GM19025 (cell line): ENCODE results near the gene RMND5B.
"Not testable (repeated sequence)": the region's sequence is repeated elsewhere in the genome, so short reads cannot be mapped to it uniquely, and the experiment has no call there.

Experiments used
- ATAC-seq: cut with Tn5 transposase; IDR thresholded peaks from one replicate; pipeline ENCODE4 v1.9.1; 2021; ENCODE audit warnings: mild to moderate bottlenecking, low read depth, moderate library complexity; ENCODE audit not compliant: unreplicated experiment

The RMND5B gene

DNA sequence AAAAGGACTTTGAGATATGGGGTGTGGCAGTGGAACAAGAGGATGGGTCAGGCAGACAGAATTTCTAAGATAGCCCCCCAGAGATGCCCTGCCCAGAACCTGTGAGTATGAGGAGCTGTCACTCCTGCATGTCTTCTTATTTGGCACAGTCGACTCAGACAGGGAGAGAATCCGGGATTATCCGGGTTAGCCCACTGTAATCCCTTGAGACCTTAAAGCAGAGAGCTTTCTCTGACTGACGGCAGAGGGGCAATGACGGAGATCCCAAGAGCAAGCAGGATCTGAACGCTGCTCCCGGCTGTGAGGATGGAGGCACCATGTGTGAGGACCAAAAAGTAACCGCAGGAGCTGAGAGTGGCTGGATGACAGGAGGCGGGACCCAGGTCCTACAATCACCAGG is 31.7 kb downstream of the RMND5B start:
- no peak for ATAC-seq

DNA sequence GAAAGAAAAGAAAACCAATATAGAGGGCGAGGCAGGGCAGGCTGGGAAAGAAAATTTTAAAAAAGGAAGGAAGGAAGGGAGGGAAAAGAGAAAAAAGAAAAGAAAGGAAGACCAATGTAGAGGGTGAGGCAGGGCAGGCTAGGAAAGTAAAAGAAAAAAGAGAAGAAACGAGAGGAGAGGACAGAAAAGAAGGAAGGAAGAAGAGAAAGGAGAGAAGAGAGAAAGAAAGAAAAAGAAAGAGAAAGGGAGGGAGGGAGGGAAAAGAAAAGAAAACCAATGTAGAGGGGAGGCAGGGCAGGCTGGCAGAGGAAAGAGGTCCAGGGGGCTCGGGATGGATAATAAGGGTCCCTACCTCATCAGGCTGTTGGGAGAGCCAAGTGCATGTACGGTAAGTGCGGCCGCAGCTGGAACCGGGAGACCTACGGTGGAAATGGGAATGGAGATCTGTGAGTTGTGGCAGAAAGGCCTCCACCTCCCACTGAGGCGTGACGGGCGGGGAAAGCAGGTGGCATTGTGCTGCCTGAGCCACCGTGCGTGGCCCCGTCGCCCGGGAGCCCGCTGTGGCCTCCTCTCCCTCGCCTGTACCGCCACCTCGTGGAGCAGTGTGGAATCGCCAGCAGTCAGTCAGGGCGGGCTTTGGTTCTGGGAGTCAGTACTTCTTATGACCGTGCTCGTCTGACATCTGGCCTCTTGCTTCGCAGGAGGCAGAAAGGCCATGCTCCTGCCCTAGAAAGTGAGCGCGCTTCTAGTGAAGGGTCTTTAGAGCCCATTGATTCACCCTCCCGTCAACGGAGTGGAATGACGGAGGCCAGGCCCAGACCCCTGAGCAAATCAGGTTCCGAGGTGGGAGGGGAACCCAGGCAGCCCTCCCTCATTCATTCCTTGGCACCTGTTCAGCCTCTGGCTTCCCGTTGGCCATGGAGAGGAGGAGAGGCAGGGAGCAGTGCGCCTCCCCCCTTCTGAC is 33.2 kb downstream of the RMND5B start:
- peak; percentile 90 for ATAC-seq

GRCh38 chr5:178165581-178165980 is 34.8 kb downstream of the RMND5B start:
- no peak for ATAC-seq

GRCh38 chr5:178170455-178170854 is 39.6 kb downstream of the RMND5B start:
- no peak for ATAC-seq

GRCh38 chr5:178174456-178174855 is 43.6 kb downstream of the RMND5B start:
- no peak for ATAC-seq

GRCh38 chr5:178176791-178177190 is 46.0 kb downstream of the RMND5B start:
- ATAC-seq = no peak

GRCh38 chr5:178177569-178177968 is 46.8 kb downstream of the RMND5B start:
- ATAC-seq = no peak

GRCh38 chr5:178180141-178180863 is 49.5 kb downstream of the RMND5B start:
- no peak for ATAC-seq

DNA sequence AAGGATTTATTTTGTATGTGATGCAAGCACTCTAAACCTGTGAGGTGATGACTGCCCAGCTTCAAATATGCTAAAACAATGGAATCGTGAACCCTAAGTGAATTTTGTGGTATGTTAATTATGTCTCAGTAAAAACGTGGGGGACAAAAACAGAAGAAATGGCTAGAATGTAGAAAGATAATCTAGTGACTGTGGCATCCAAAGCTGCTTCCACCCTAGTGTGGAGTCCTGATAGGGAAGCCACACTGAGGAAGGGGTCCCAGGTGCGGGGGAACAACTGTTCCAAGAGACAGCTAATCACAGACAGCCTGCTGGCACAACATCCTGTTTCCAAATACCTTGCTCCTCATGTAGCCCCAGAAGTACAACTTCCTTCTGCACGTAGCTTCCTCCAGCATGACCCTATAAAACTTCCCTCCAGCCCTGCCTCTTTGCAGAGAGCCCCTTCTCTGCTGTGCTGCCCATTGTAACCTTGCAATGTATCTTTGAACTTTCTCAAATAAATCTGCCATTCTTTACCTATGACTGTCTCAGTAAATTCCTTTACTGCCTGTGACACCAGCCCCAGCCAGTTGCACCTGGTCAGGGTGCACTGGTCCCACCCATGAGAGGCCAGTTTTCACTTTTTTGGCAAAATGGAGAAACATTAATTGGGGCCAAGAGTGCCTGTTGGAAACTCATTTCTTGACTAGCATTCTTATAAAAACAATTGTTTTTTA is 51.5 kb downstream of the RMND5B start:
- ATAC-seq = no peak

DNA sequence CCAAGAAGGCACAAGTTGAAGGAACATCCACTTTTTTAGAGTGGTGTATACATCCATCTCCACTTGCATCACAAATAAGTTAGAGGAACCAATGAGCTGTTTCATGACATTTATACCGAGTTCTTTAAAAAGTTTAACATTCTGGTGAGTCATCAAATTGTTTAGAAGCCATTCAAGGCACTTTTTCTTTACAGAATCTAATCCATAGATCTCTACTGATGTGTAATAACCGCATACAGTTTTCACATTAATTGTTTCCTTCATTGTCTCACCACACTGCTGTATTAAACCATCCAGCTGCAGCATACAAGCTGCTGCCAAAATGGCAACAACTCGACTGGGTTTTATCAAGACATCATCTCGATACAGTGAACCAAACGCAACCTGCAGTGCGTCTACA is 55.6 kb downstream of the RMND5B start:
- no peak for ATAC-seq

DNA sequence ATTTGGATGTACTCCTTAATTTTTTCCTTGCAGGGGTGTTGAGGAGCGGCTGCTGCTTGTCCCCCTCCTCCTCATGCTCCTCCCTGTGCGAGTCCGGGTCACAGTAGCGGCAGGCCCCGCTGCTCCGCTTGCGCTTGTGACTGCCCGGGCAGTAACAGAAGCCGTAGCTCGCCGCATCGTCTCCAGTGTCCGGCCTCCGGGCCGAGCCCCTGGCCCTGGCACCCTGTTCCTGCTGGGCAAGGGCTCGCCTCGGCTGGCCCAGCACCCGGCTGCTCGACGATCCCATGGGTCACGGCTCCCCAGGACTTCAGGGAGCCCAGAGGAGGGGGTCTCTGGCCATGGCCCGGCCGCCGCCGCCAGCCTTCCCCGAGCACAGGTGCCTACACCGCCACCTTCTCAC is 56.2 kb downstream of the RMND5B start, which contains the start of gene GMCL2:
GMCL2 (minus strand) TSS at position 358 of the 400 bp plus-strand sequence; CDS start at position 286, 72 bp downstream.
- no peak for ATAC-seq

GRCh38 chr5:178189433-178189832 is 58.6 kb downstream of the RMND5B start:
- ATAC-seq = no peak

DNA sequence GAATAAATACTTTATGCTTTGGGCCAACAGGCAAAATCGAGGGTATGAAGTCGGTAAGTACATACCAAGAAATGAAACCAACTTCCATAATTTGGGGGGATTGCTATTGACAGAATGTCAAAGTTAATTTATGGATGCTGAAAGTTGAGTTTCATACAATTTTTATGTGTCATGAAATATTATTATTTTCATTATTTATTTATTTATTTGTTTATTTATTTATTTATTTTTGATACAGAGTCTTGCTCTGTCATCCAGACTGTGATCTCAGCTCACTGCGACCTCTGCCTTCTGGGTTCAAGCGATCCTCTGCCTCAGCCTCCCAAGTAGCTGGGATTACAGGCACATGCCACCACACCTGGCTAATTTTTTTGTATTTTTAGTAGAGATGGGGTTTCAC is 60.8 kb downstream of the RMND5B start:
- no peak for ATAC-seq

- ATAC-seq = no peak
Observed at GRCh38 chr5:178192244-178192643, 61.4 kb downstream of the RMND5B start.

DNA sequence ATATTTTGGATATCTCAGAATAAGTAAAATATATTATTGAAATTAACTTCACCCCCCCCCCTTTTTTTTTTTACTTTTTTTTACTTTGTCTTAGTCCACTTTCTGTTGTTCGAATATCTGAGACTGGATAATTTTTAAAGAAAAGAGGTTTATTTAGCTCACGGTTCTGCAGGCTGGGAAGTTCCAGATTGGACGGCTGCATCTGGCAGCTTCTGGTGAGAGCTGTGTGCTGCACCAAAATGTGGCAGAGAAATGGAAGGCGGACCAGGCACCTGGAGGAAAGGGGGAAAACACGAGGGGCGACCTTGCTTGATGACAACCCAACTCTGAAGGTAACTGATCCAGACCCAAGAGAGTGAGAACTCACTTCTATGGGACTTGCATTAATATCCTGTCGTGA is 62.0 kb downstream of the RMND5B start:
- ATAC-seq = no peak

DNA sequence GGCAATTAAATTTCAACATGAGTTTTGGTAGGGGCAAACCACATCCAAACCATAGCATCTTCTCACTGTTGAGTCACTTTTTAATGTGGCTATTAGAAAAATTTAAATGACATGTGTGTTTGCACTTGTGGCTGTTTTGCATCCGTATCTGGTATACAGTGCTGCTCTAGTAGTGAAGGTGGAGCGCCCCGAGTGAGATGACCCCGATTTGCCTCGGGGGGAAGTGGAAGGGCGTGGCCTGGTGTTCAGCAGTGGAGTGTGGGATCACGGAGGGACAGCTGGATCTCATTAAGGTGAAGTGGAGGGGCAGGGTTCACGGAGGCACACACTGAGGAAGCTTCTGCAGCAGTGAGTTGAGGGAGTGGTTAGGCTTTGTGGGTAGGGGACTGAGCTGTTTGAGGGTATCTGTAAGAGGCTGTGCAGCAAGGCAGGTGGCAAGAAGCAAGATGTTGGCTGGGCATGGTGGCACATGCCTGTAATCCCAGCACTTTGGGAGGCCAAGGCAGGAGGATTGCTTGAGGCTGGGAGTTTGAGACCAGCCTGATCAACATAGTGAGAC is 62.5 kb downstream of the RMND5B start:
- no peak for ATAC-seq

GRCh38 chr5:178194026-178194425 is 63.2 kb downstream of the RMND5B start:
- no peak for ATAC-seq

- ATAC-seq = no peak
Observed at GRCh38 chr5:178196281-178196812, 65.5 kb downstream of the RMND5B start.

DNA sequence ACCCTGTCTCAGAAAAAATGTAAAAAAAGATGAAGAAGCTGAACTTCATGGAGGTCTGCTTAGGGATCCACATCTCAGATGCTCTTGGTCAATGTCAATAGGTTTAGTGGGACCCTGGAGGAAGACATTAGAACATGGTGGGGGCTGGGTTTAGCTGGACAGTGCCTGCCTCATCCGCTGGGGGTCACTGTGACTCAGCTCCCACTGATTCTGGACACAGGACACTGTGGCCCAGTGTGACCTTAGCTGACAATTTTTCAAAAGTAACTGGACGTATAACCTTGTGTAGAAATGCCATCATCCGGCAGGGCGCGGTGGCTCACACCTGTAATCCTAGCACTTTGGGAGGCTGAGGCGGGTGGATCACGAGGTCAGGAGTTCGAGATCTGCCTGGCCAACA is 66.2 kb downstream of the RMND5B start:
- no peak for ATAC-seq

DNA sequence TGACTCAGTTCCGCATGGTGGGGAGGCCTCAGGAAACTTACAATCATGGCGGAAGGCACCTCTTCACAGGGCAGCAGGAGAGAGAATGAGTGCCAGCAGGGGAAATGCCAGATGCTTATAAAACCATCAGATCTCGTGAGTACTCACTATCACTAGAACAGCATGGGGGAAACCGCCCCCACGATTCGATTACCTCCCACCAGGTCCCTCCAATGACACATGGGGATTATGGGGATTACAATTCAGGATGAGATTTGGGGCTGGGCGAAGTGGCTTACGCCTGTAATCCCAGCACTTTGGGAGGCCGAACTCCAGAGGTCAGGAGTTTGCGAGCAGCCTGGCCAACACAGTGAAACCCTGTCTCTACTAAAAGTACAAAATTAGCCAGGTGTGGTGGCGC is 67.3 kb downstream of the RMND5B start:
- not testable (repeated sequence) for ATAC-seq
